ENCODE results near the gene KLC1. TPM values are rescaled to one million over a fixed set of nuclear protein-coding genes. Genes with fewer than 3 reads are reported as not detected.

KLC1 gene
- polyA plus RNA-seq, 2 of the 4 experiments (the other 2 are of a cell fraction): 81.8 to 150 TPM

GRCh38 chr14:103735815-103736545 is 107.0 kb downstream of the KLC1 start (continued):
- TF ChIP-seq MAZ (IDR thresholded peaks at IDR 0.05; ENCODE audit: borderline replicate concordance, low read depth, low read length): no peak
- no peak for TF ChIP-seq BCL3 (IDR thresholded peaks at IDR 0.05)

GRCh38 chr14:103736546-103737431 is 107.8 kb downstream of the KLC1 start:
- Histone ChIP-seq H3K4me2 (no peak overlapping the region), H3K4me1 (no peaks in the 10 kb centered on the region), H3K27ac (no peak overlapping the region), H3K4me3 (no peak overlapping the region), H3K9me3 (no peaks in the 10 kb centered on the region)
- no peak for TF ChIP-seq ZFP36 (IDR thresholded peaks at IDR 0.05; ENCODE audit: borderline replicate concordance, partially characterized antibody)
- TF ChIP-seq TFCP2L1 (CRISPR knock-in tag; IDR thresholded peaks at IDR 0.05): no peak
- no peak for TF ChIP-seq PBX3 (IDR thresholded peaks at IDR 0.05)
- no peak for TF ChIP-seq CBX2 (IDR thresholded peaks at IDR 0.05; ENCODE audit: borderline replicate concordance, low read depth)
- no peak for TF ChIP-seq KDM5A (IDR thresholded peaks at IDR 0.05)
- TF ChIP-seq HES2 (IDR thresholded peaks at IDR 0.05): no peak
- TF ChIP-seq GATA3 (IDR thresholded peaks at IDR 0.05; ENCODE audit: borderline replicate concordance): no peak
- TF ChIP-seq SMC3 (IDR thresholded peaks at IDR 0.05): no peak
- TF ChIP-seq POLR2AphosphoS2 (conservative IDR thresholded peaks at IDR 0.05; ENCODE audit: low read length): no peak
- ATAC-seq (no peak), FAIRE-seq (no peak), DNase-seq (ENCODE audit: low read depth in 1 of 2, low spot score in 1 of 2) (no peak)
- WGBS (ENCODE audit: missing lambda C conversion rate): 83% methylated on average over 10 of the region's 10 CpGs
- POLR2A ChIA-PET: no interaction called here
- CTCF ChIA-PET: interaction anchor here (0.6 kb wide), 1 partner anchor 17 kb away, joined by 3 read pairs; no protein-coding TSS in a partner anchor

GRCh38 chr14:103737432-103738045 is 108.5 kb downstream of the KLC1 start:
- FAIRE-seq (no peak), ATAC-seq (no peak), DNase-seq (ENCODE audit: low read depth in 1 of 2, low spot score in 1 of 2) (no peak)
- WGBS (ENCODE audit: missing lambda C conversion rate): 90% methylated on average over 16 of the region's 16 CpGs
- Histone ChIP-seq H3K4me1 (no peaks in the 10 kb centered on the region), H3K9me3 (no peaks in the 10 kb centered on the region), H3K4me3 (no peak overlapping the region), H3K27ac (no peak overlapping the region), H3K4me2 (no peak overlapping the region)
- CTCF ChIA-PET: interaction anchor here (1.0 kb wide), 1 partner anchor 10 kb away, joined by 3 read pairs; no protein-coding TSS in a partner anchor
- TF ChIP-seq FOXS1 (CRISPR knock-in tag; IDR thresholded peaks at IDR 0.05): no peak
- no peak for TF ChIP-seq SREBF2 (IDR thresholded peaks at IDR 0.05)
- no peak for TF ChIP-seq KDM5A (IDR thresholded peaks at IDR 0.05)
- TF ChIP-seq MYC (IDR thresholded peaks at IDR 0.05; ENCODE audit: borderline replicate concordance, low read length): no peak
- peak in 1 of 2 experiments; percentile 60; a peak in 2 of 4 replicates for TF ChIP-seq CEBPB (IDR thresholded peaks at IDR 0.05)
- POLR2A ChIA-PET: no interaction called here

GRCh38 chr14:103738166-103738565 is 109.2 kb downstream of the KLC1 start:
- FAIRE-seq (no peak), ATAC-seq (no peak), DNase-seq (ENCODE audit: low read depth in 1 of 2, low spot score in 1 of 2) (no peak)
- Histone ChIP-seq H3K4me1 (no peaks in the 10 kb centered on the region), H3K4me2 (no peak overlapping the region), H3K27ac (no peak overlapping the region), H3K9me3 (no peaks in the 10 kb centered on the region), H3K4me3 (no peak overlapping the region)
- WGBS (ENCODE audit: missing lambda C conversion rate): 71% methylated on average over 10 of the region's 10 CpGs
- ChIA-PET POLR2A (no interaction called here), CTCF (interaction anchor here (1.0 kb wide), 1 partner anchor 9 kb away, joined by 3 read pairs; no protein-coding TSS in a partner anchor)
- TF ChIP-seq JUNB (IDR thresholded peaks at IDR 0.05) (no peak), RARB (CRISPR knock-in tag; IDR thresholded peaks at IDR 0.05) (no peak), HOXB5 (CRISPR knock-in tag; IDR thresholded peaks at IDR 0.05) (no peak), FOSB (CRISPR knock-in tag; IDR thresholded peaks at IDR 0.05) (no peak), MAX (IDR thresholded peaks at IDR 0.05) (no peak), SREBF2 (IDR thresholded peaks at IDR 0.05) (no peak), CTCF (IDR thresholded peaks at IDR 0.05) (no peak)

All from A549 (cell line).